Measurements from ENCODE around the gene GPC6.

The GPC6 gene

GRCh38 chr13:93708308-93709075 lies 481.9 kb downstream of the GPC6 start:
- H3K4me3 ChIP-seq (ENCODE audit: low read depth, low read length) = no peak overlapping the region
- TF ChIP-seq, protein P1, sequence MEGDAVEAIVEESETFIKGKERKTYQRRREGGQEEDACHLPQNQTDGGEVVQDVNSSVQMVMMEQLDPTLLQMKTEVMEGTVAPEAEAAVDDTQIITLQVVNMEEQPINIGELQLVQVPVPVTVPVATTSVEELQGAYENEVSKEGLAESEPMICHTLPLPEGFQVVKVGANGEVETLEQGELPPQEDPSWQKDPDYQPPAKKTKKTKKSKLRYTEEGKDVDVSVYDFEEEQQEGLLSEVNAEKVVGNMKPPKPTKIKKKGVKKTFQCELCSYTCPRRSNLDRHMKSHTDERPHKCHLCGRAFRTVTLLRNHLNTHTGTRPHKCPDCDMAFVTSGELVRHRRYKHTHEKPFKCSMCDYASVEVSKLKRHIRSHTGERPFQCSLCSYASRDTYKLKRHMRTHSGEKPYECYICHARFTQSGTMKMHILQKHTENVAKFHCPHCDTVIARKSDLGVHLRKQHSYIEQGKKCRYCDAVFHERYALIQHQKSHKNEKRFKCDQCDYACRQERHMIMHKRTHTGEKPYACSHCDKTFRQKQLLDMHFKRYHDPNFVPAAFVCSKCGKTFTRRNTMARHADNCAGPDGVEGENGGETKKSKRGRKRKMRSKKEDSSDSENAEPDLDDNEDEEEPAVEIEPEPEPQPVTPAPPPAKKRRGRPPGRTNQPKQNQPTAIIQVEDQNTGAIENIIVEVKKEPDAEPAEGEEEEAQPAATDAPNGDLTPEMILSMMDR (IDR thresholded peaks at IDR 0.05; ENCODE audit: low read depth, low read length) = no peak

GRCh38 chr13:93709506-93710244 lies 483.1 kb downstream of the GPC6 start:
- H3K4me3 ChIP-seq (ENCODE audit: low read depth, low read length) = no peak overlapping the region
- TF ChIP-seq, protein P1 (IDR thresholded peaks at IDR 0.05; ENCODE audit: low read depth, low read length) = no peak

DNA sequence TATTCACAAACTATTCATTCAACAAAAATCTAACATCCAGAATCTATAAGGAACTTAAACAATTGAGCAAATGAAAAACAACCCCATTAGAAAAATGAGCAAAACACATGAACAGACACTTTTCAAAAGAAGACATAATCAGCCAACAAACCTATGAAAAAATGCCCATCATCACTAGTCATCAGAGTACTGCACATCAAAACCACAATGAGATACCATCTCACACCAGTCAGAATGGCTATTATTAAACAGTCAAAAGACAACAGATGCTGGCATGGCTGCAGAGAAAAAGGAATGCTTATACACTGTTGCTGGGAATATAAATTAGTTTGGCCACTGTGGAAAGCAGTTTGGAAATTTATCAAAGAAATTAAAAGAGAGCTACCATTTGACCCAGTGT lies 487.6 kb downstream of the GPC6 start:
- TF ChIP-seq, protein P1 (IDR thresholded peaks at IDR 0.05; ENCODE audit: low read depth, low read length) = no peak

GRCh38 chr13:93715866-93716265 lies 489.3 kb downstream of the GPC6 start:
- no peak overlapping the region for H3K4me3 ChIP-seq (ENCODE audit: low read depth, low read length)
- TF ChIP-seq, protein P1 (IDR thresholded peaks at IDR 0.05; ENCODE audit: low read depth, low read length) = no peak

More for the DNA sequence above, 487.6 kb downstream of the GPC6 start:
- no peak overlapping the region for H3K4me3 ChIP-seq (ENCODE audit: low read depth, low read length)

DNA sequence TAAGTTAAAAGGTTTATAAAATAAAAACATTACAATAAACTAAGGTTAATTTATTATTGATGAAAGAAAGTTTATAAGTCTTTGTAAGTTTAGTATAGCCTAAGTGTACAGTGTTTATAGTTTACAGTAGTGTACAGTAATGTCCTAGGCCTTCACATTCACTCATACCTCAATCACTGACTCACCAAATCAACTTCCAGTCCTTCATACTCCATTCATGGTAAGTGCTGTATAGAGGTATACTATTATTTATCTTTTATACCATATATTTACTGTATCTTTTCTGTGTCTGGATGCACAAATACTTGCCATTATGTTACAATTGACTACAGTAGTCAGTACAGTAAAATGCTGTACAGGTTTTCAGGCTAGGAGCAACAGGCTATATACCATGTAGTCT lies 490.0 kb downstream of the GPC6 start:
- TF ChIP-seq, protein P1 (IDR thresholded peaks at IDR 0.05; ENCODE audit: low read depth, low read length) = no peak
- H3K4me3 ChIP-seq (ENCODE audit: low read depth, low read length) = no peak overlapping the region

GRCh38 chr13:93721483-93721882 lies 494.9 kb downstream of the GPC6 start:
- TF ChIP-seq, protein P1 (IDR thresholded peaks at IDR 0.05; ENCODE audit: low read depth, low read length) = no peak
- H3K4me3 ChIP-seq (ENCODE audit: low read depth, low read length) = no peak overlapping the region

GRCh38 chr13:93723316-93723715 lies 496.7 kb downstream of the GPC6 start:
- H3K4me3 ChIP-seq (ENCODE audit: low read depth, low read length) = no peak overlapping the region
- TF ChIP-seq, protein P1 (IDR thresholded peaks at IDR 0.05; ENCODE audit: low read depth, low read length) = no peak

Data from WI38 (cell line).